PFSK-1 (cell line): Measurements from ENCODE around the gene LGALS8.

Experiments
- FOXP2 ChIP-seq: optimal IDR thresholded peaks from 2 replicates; pipeline ENCODE3; 2011; ENCODE audit warnings: borderline replicate concordance, control low read depth, inconsistent platforms; ENCODE audit not compliant: insufficient read depth; ENCODE audit errors: extremely low read length, extremely low read depth
- POLR2AphosphoS5 ChIP-seq: IDR thresholded peaks from 2 replicates; pipeline ENCODE4 v1.6.1; 2012; ENCODE audit warnings: low read depth, mild to moderate bottlenecking, control low read depth, low read length, moderate library complexity
- REST ChIP-seq, 2 experiments: IDR thresholded peaks; 2 replicates each; pipeline versions ENCODE4 v1.6.1 to v1.8.0; 2011 to 2012; ENCODE audit warnings: low read depth in 2 of 2, low read length in 2 of 2, control low read depth in 1 of 2, inconsistent platforms in 1 of 2, mild to moderate bottlenecking in 1 of 2, moderate library complexity in 1 of 2; ENCODE audit not compliant: insufficient read depth in 1 of 2
- SIN3A ChIP-seq: IDR thresholded peaks from 2 replicates; pipeline ENCODE4 v1.6.1; 2012; ENCODE audit warnings: mild to moderate bottlenecking, low read length, moderate library complexity, borderline replicate concordance; ENCODE audit not compliant: insufficient read depth
- TAF1 ChIP-seq: IDR thresholded peaks from 2 replicates; pipeline ENCODE4 v1.6.1; 2012; ENCODE audit warnings: low read length, control low read depth, borderline replicate concordance; ENCODE audit not compliant: insufficient read depth

LGALS8 gene

GRCh38 chr1:236556606-236557005 is 32.8 kb downstream of the LGALS8 start:
- TF ChIP-seq REST (IDR thresholded peaks at IDR 0.05; ENCODE audit: insufficient read depth in 1 of 2, low read depth in 2 of 2, low read length in 2 of 2) = no peak
- no peak for TF ChIP-seq TAF1
- TF ChIP-seq SIN3A = no peak
- no peak for TF ChIP-seq POLR2AphosphoS5
- no peak for TF ChIP-seq FOXP2

GRCh38 chr1:236558081-236558480 is 34.3 kb downstream of the LGALS8 start:
- TF ChIP-seq TAF1 (no peak), POLR2AphosphoS5 (no peak), SIN3A (no peak), FOXP2 (no peak), REST (IDR thresholded peaks at IDR 0.05; ENCODE audit: insufficient read depth in 1 of 2, low read depth in 2 of 2, low read length in 2 of 2) (no peak)

GRCh38 chr1:236558846-236559245 is 35.1 kb downstream of the LGALS8 start:
- TF ChIP-seq FOXP2 = no peak
- TF ChIP-seq SIN3A = no peak
- no peak for TF ChIP-seq TAF1
- no peak for TF ChIP-seq POLR2AphosphoS5
- no peak for TF ChIP-seq REST (IDR thresholded peaks at IDR 0.05; ENCODE audit: insufficient read depth in 1 of 2, low read depth in 2 of 2, low read length in 2 of 2)

- TF ChIP-seq SIN3A (no peak), TAF1 (no peak), REST (IDR thresholded peaks at IDR 0.05; ENCODE audit: insufficient read depth in 1 of 2, low read depth in 2 of 2, low read length in 2 of 2) (no peak), FOXP2 (no peak), POLR2AphosphoS5 (no peak)
Measured at GRCh38 chr1:236560213-236560771, 36.5 kb downstream of the LGALS8 start.
